Measurements from ENCODE around the gene RPRM. TPM values are rescaled to one million over a fixed set of nuclear protein-coding genes. Genes with fewer than 3 reads are reported as not detected.
"Not testable (repeated sequence)": the region's sequence is repeated elsewhere in the genome, so short reads cannot be mapped to it uniquely, and the experiment has no call there.

RPRM gene
- total RNA-seq, 1 donor from 2014 or later: not detected

- ChIA-PET CTCF (no interaction called here), POLR2A (no interaction called here)
- peaks cover 2% of the 10 kb centered on the region for H3K27me3 Mint-ChIP-seq
- H3K4me1 Mint-ChIP-seq: no peaks in the 10 kb centered on the region
- intact Hi-C loops (cut with micrococcal nuclease): no loop called here
- no peaks in the 10 kb centered on the region for H3K36me3 Mint-ChIP-seq (ENCODE audit: low read depth)
- H3K9me3 Mint-ChIP-seq: no peaks in the 10 kb centered on the region
- H3K27ac Mint-ChIP-seq: no peak overlapping the region
- no peak overlapping the region for H3K4me3 Mint-ChIP-seq
- no peak for TF ChIP-seq CTCF (IDR thresholded peaks at IDR 0.05)
- ATAC-seq (ENCODE audit: low read depth): no peak
- DNase-seq: no peak
These were observed 22.7 kb downstream of the RPRM start for GRCh38 chr2:153455861-153456260.

- H3K36me3 Mint-ChIP-seq (ENCODE audit: low read depth): no peaks in the 10 kb centered on the region
- no peaks in the 10 kb centered on the region for H3K9me3 Mint-ChIP-seq
- DNase-seq (no peak), ATAC-seq (ENCODE audit: low read depth) (no peak)
- no peak for TF ChIP-seq CTCF (IDR thresholded peaks at IDR 0.05)
- ChIA-PET POLR2A (no interaction called here), CTCF (no interaction called here)
- no peak overlapping the region for H3K27ac Mint-ChIP-seq
- no peaks in the 10 kb centered on the region for H3K4me1 Mint-ChIP-seq
- intact Hi-C loops (cut with micrococcal nuclease): no loop called here
- H3K27me3 Mint-ChIP-seq: peaks cover 2% of the 10 kb centered on the region
- no peak overlapping the region for H3K4me3 Mint-ChIP-seq
These were observed 23.2 kb downstream of the RPRM start for GRCh38 chr2:153455403-153455802.

GRCh38 chr2:153451611-153452010 lies 27.0 kb downstream of the RPRM start:
- H3K4me1 Mint-ChIP-seq: no peaks in the 10 kb centered on the region
- CTCF ChIA-PET: no interaction called here
- intact Hi-C loops (cut with micrococcal nuclease): no loop called here

GRCh38 chr2:153443106-153443505 lies 35.5 kb downstream of the RPRM start:
- intact Hi-C loops (cut with micrococcal nuclease): no loop called here
- CTCF ChIA-PET: no interaction called here
- Mint-ChIP-seq H3K9me3 (peaks cover 5% of the 10 kb centered on the region), H3K4me1 (no peaks in the 10 kb centered on the region), H3K27ac (no peak overlapping the region), H3K36me3 (ENCODE audit: low read depth) (no peaks in the 10 kb centered on the region), H3K27me3 (no peaks in the 10 kb centered on the region), H3K4me3 (no peak overlapping the region)
- DNase-seq (no peak), ATAC-seq (ENCODE audit: low read depth) (no peak)
- POLR2A ChIA-PET: no interaction called here
- TF ChIP-seq CTCF (IDR thresholded peaks at IDR 0.05): no peak

More at GRCh38 chr2:153451611-153452010, 27.0 kb downstream of the RPRM start:
- ATAC-seq (ENCODE audit: low read depth): no peak
- H3K4me3 Mint-ChIP-seq: no peak overlapping the region
- H3K27ac Mint-ChIP-seq: no peak overlapping the region
- no peak for DNase-seq
- no peaks in the 10 kb centered on the region for H3K27me3 Mint-ChIP-seq
- POLR2A ChIA-PET: no interaction called here
- no peaks in the 10 kb centered on the region for H3K9me3 Mint-ChIP-seq
- no peak for TF ChIP-seq CTCF (IDR thresholded peaks at IDR 0.05)
- no peaks in the 10 kb centered on the region for H3K36me3 Mint-ChIP-seq (ENCODE audit: low read depth)

- H3K27me3 Mint-ChIP-seq; DNase-seq; H3K9me3 Mint-ChIP-seq; H3K4me3 Mint-ChIP-seq; H3K27ac Mint-ChIP-seq; intact Hi-C loops (cut with micrococcal nuclease); ATAC-seq (ENCODE audit: low read depth); H3K36me3 Mint-ChIP-seq (ENCODE audit: low read depth); H3K4me1 Mint-ChIP-seq; CTCF ChIA-PET; POLR2A ChIA-PET: not testable (repeated sequence)
These were observed 35.9 kb downstream of the RPRM start for GRCh38 chr2:153442616-153443015.

- H3K9me3 Mint-ChIP-seq; H3K4me1 Mint-ChIP-seq; POLR2A ChIA-PET; H3K4me3 Mint-ChIP-seq; H3K27ac Mint-ChIP-seq; ATAC-seq (ENCODE audit: low read depth); H3K27me3 Mint-ChIP-seq; H3K36me3 Mint-ChIP-seq (ENCODE audit: low read depth); CTCF ChIA-PET; DNase-seq; intact Hi-C loops (cut with micrococcal nuclease): not testable (repeated sequence)
These were observed 38.5 kb downstream of the RPRM start for GRCh38 chr2:153440090-153440489.
